Neuronal stem cell (in vitro differentiated cells): Measurements from ENCODE around the gene NR5A2.

ENCODE experiments used
- DNase-seq: peaks from one replicate; pipeline ENCODE4 v3.0.0-alpha.2; 2013; ENCODE audit warnings: low spot score
- H2AFZ ChIP-seq: one replicate; pipeline ENCODE4 v1.6.1; 2013; ENCODE audit warnings: mild to moderate bottlenecking, low read length, inconsistent platforms
- H2AK5ac ChIP-seq: 2 replicates; pipeline ENCODE4 v1.6.1; 2013; ENCODE audit warnings: low read depth, mild to moderate bottlenecking, inconsistent platforms, low read length, moderate library complexity, mixed read lengths
- H2BK120ac ChIP-seq: 2 replicates; pipeline ENCODE4 v1.6.1; 2013; ENCODE audit warnings: low read depth, mild to moderate bottlenecking, inconsistent platforms, low read length, moderate library complexity, mixed read lengths
- H2BK12ac ChIP-seq: one replicate; pipeline ENCODE4 v1.6.1; 2013; ENCODE audit warnings: low read length, inconsistent platforms
- H2BK15ac ChIP-seq: 2 replicates; pipeline ENCODE4 v1.6.1; 2013; ENCODE audit warnings: mild to moderate bottlenecking, low read length, inconsistent platforms, mixed read lengths
- H2BK5ac ChIP-seq: one replicate; pipeline ENCODE4 v1.6.1; 2013; ENCODE audit warnings: inconsistent platforms, mild to moderate bottlenecking, low read length, moderate library complexity
- H3K14ac ChIP-seq: one replicate; pipeline ENCODE4 v1.6.1; 2013; ENCODE audit warnings: low read length, inconsistent platforms
- H3K18ac ChIP-seq: 2 replicates; pipeline ENCODE4 v1.6.1; 2013; ENCODE audit warnings: low read length, inconsistent platforms
- H3K23ac ChIP-seq: 2 replicates; pipeline ENCODE4 v1.6.1; 2013; ENCODE audit warnings: low read depth, mild to moderate bottlenecking, mixed read lengths, low read length, inconsistent platforms; ENCODE audit not compliant: poor library complexity
- H3K27ac ChIP-seq: replicated peaks from 3 replicates; pipeline ENCODE4 v1.5.1; 2013; ENCODE audit warnings: low read length, inconsistent platforms
- H3K27me3 ChIP-seq, 3 experiments: 2 replicates each; pipeline ENCODE4 v1.6.1; 2013; ENCODE audit warnings: low read length in 3 of 3, mild to moderate bottlenecking in 2 of 3, inconsistent platforms in 1 of 3, low read depth in 1 of 3, mixed read lengths in 1 of 3, moderate library complexity in 1 of 3; ENCODE audit not compliant: control insufficient read depth in 3 of 3, insufficient read depth in 3 of 3
- H3K36me3 ChIP-seq, 2 donors: replicated peaks in 1 of 2; 2 replicates each; pipeline ENCODE4 v1.6.1; 2013; ENCODE audit warnings: low read length in 2 of 2; ENCODE audit not compliant: control insufficient read depth in 2 of 2, insufficient read depth in 2 of 2
- H3K4ac ChIP-seq: 2 replicates; pipeline ENCODE4 v1.6.1; 2013; ENCODE audit warnings: inconsistent platforms, mild to moderate bottlenecking, low read length, moderate library complexity
- H3K4me1 ChIP-seq, 2 donors: 1 replicate in 1 of 2; 2 replicates in 1 of 2; pipeline ENCODE4 v1.6.1; 2013; ENCODE audit warnings: low read length in 2 of 2, low read depth in 1 of 2; ENCODE audit not compliant: control insufficient read depth in 2 of 2, insufficient read depth in 1 of 2
- H3K4me2 ChIP-seq: one replicate; pipeline ENCODE4 v1.6.1; 2013; ENCODE audit warnings: mild to moderate bottlenecking, low read length, inconsistent platforms; ENCODE audit not compliant: insufficient read depth, poor library complexity, severe bottlenecking
- H3K4me3 ChIP-seq, 2 donors: 2 replicates each; pipeline ENCODE4 v1.5.1; 2013; ENCODE audit warnings: low read length in 2 of 2, mild to moderate bottlenecking in 2 of 2, inconsistent platforms in 1 of 2, moderate library complexity in 1 of 2
- H3K79me1 ChIP-seq: one replicate; pipeline ENCODE4 v1.6.1; 2013; ENCODE audit warnings: low read depth, mild to moderate bottlenecking, inconsistent platforms, low read length, moderate library complexity
- H3K9ac ChIP-seq: one replicate; pipeline ENCODE4 v1.6.1; 2013; ENCODE audit warnings: mild to moderate bottlenecking, low read depth, low read length, inconsistent platforms; ENCODE audit not compliant: poor library complexity
- H3K9me3 ChIP-seq, 2 donors: replicated peaks in 1 of 2; 2 replicates each; pipeline versions ENCODE3 to v1.6.1; 2013; ENCODE audit warnings: low read length in 2 of 2, mild to moderate bottlenecking in 2 of 2, inconsistent platforms in 1 of 2, low read depth in 1 of 2, mixed read lengths in 1 of 2, moderate library complexity in 1 of 2; ENCODE audit not compliant: control insufficient read depth in 2 of 2, insufficient read depth in 1 of 2
- H4K8ac ChIP-seq: one replicate; pipeline ENCODE4 v1.6.1; 2013; ENCODE audit warnings: low read depth, mild to moderate bottlenecking, inconsistent platforms, low read length, moderate library complexity
- H4K91ac ChIP-seq: one replicate; pipeline ENCODE4 v1.6.1; 2013; ENCODE audit warnings: low read length, low read depth, mild to moderate bottlenecking, inconsistent platforms; ENCODE audit not compliant: poor library complexity
- WGBS, 2 donors: extraction: QIAGEN DNeasy Blood & Tissue Kit; methylation state at CpG; one replicate each; pipeline ENCODE4 v1.1.7; 2013; ENCODE audit warnings: missing lambda C conversion rate in 2 of 2, mixed read lengths in 1 of 2; ENCODE audit not compliant: insufficient read length in 2 of 2, insufficient replicate concordance in 1 of 2; ENCODE audit errors: extremely low coverage in 2 of 2; 5-methylcytosine and 5-hydroxymethylcytosine counted together

NR5A2 gene

GRCh38 chr1:200049810-200050209, 22.3 kb downstream of the NR5A2 start:
- WGBS, 2 donors = no CpG with 5 or more reads among the region's 7 CpGs

GRCh38 chr1:200051620-200052019, 24.1 kb downstream of the NR5A2 start:
- Histone ChIP-seq H3K4me2 (no peak overlapping the region), H3K27ac (no peak overlapping the region), H3K36me3 (no peaks in the 10 kb centered on the region), H3K23ac (no peak overlapping the region), H2BK120ac (no peak overlapping the region), H2BK12ac (no peak overlapping the region), H3K27me3 (no peaks in the 10 kb centered on the region), H2AFZ (no peak overlapping the region), H3K4me3 (no peak overlapping the region), H3K9ac (no peak overlapping the region), H2AK5ac (no peak overlapping the region), H3K14ac (no peak overlapping the region), H3K9me3 (no peaks in the 10 kb centered on the region), H4K8ac (no peak overlapping the region), H2BK15ac (no peak overlapping the region), H3K79me1 (no peaks in the 10 kb centered on the region), H4K91ac (no peak overlapping the region), H3K4me1 (peaks cover 6 to 7% of the 10 kb centered on the region in 2 donors), H3K18ac (no peak overlapping the region), H3K4ac (no peak overlapping the region), H2BK5ac (no peak overlapping the region)
- 100% methylated on average over 1 of the region's 4 CpGs; no CpG with 5 or more reads in 1 of the 2 donors for WGBS, 2 donors
- DNase-seq = no peak

More at GRCh38 chr1:200049810-200050209, 22.3 kb downstream of the NR5A2 start:
- Histone ChIP-seq H3K14ac (no peak overlapping the region), H3K27me3 (no peaks in the 10 kb centered on the region), H2BK12ac (no peak overlapping the region), H3K27ac (no peak overlapping the region), H3K23ac (no peak overlapping the region), H3K18ac (no peak overlapping the region), H3K4me1 (peaks cover 6 to 7% of the 10 kb centered on the region in 2 donors), H3K4me2 (no peak overlapping the region), H2AFZ (no peak overlapping the region), H2BK5ac (no peak overlapping the region), H3K9ac (no peak overlapping the region), H4K91ac (no peak overlapping the region), H3K36me3 (no peaks in the 10 kb centered on the region), H3K9me3 (no peaks in the 10 kb centered on the region), H3K4ac (no peak overlapping the region), H2BK15ac (no peak overlapping the region), H2AK5ac (no peak overlapping the region), H3K4me3 (no peak overlapping the region), H4K8ac (no peak overlapping the region), H2BK120ac (no peak overlapping the region), H3K79me1 (no peaks in the 10 kb centered on the region)
- no peak for DNase-seq

- no peak for DNase-seq
- H2BK12ac ChIP-seq = no peak overlapping the region
- H2BK15ac ChIP-seq = no peak overlapping the region
- no peaks in the 10 kb centered on the region for H3K27me3 ChIP-seq
- no peaks in the 10 kb centered on the region for H3K9me3 ChIP-seq
- no peaks in the 10 kb centered on the region for H3K36me3 ChIP-seq
- no peak overlapping the region for H3K27ac ChIP-seq
- peaks cover 4 to 5% of the 10 kb centered on the region in 2 donors for H3K4me1 ChIP-seq
- no peak overlapping the region for H2BK5ac ChIP-seq
- H2AK5ac ChIP-seq = no peak overlapping the region
- H3K4me2 ChIP-seq = no peak overlapping the region
- H2AFZ ChIP-seq = no peak overlapping the region
- H3K4ac ChIP-seq = no peak overlapping the region
- H3K9ac ChIP-seq = no peak overlapping the region
- H3K23ac ChIP-seq = no peak overlapping the region
- no CpG with 5 or more reads among the region's 2 CpGs for WGBS, 2 donors
- no peak overlapping the region for H3K18ac ChIP-seq
- H3K14ac ChIP-seq = no peak overlapping the region
- no peaks in the 10 kb centered on the region for H3K79me1 ChIP-seq
- H2BK120ac ChIP-seq = no peak overlapping the region
- H4K8ac ChIP-seq = no peak overlapping the region
- H3K4me3 ChIP-seq = no peak overlapping the region
- no peak overlapping the region for H4K91ac ChIP-seq
Measured at GRCh38 chr1:200053091-200053490, 25.6 kb downstream of the NR5A2 start.

GRCh38 chr1:200053646-200054045, 26.1 kb downstream of the NR5A2 start:
- Histone ChIP-seq H2BK5ac (no peak overlapping the region), H3K27ac (no peak overlapping the region), H3K14ac (no peak overlapping the region), H3K4me1 (no peaks in the 10 kb centered on the region), H3K4ac (no peak overlapping the region), H2AK5ac (no peak overlapping the region), H3K23ac (no peak overlapping the region), H3K79me1 (no peaks in the 10 kb centered on the region), H3K27me3 (no peaks in the 10 kb centered on the region), H4K91ac (no peak overlapping the region), H3K4me2 (no peak overlapping the region), H2BK15ac (no peak overlapping the region), H3K18ac (no peak overlapping the region), H2BK120ac (no peak overlapping the region), H2BK12ac (no peak overlapping the region), H4K8ac (peak overlapping the region; percentile 56), H3K9me3 (no peaks in the 10 kb centered on the region), H3K4me3 (no peak overlapping the region), H3K36me3 (no peaks in the 10 kb centered on the region), H2AFZ (no peak overlapping the region), H3K9ac (no peak overlapping the region)
- no peak for DNase-seq
- no CpG with 5 or more reads among the region's 8 CpGs for WGBS, 2 donors
